HG02610 (cell line): ENCODE measurements around the gene UGT1A5.

Source experiments
- ATAC-seq: cut with Tn5 transposase; IDR thresholded peaks from one replicate; pipeline ENCODE4 v1.9.1; 2021; ENCODE audit warnings: mild to moderate bottlenecking, moderate library complexity; ENCODE audit not compliant: unreplicated experiment

Gene UGT1A5

GRCh38 chr2:233775414-233775813, 62.7 kb downstream of the UGT1A5 start:
- ATAC-seq = no peak

GRCh38 chr2:233778030-233778429, 65.3 kb downstream of the UGT1A5 start, which contains the start of gene MROH2A:
Gene MROH2A (plus strand): TSS chr2:233778330. CDS start chr2:233779359, 1,029 bp downstream.
- no peak for ATAC-seq

- no peak for ATAC-seq
Measured at GRCh38 chr2:233779722-233780121, 67.0 kb downstream of the UGT1A5 start.

- no peak for ATAC-seq
Measured at GRCh38 chr2:233780771-233781170, 68.1 kb downstream of the UGT1A5 start.

GRCh38 chr2:233789554-233789953, 76.8 kb downstream of the UGT1A5 start:
- no peak for ATAC-seq

GRCh38 chr2:233791151-233791882, 78.6 kb downstream of the UGT1A5 start:
- ATAC-seq = no peak

GRCh38 chr2:233791883-233792329, 79.2 kb downstream of the UGT1A5 start:
- ATAC-seq = no peak

- no peak for ATAC-seq
Measured at GRCh38 chr2:233792720-233793119, 80.0 kb downstream of the UGT1A5 start.

- ATAC-seq = no peak
Measured at GRCh38 chr2:233793465-233794127, 80.9 kb downstream of the UGT1A5 start.

- no peak for ATAC-seq
Measured at GRCh38 chr2:233794128-233794658, 81.5 kb downstream of the UGT1A5 start.

GRCh38 chr2:233795735-233796171, 83.0 kb downstream of the UGT1A5 start:
- ATAC-seq = no peak

- ATAC-seq = no peak
Measured at GRCh38 chr2:233796254-233796653, 83.5 kb downstream of the UGT1A5 start.

GRCh38 chr2:233798335-233799086, 85.8 kb downstream of the UGT1A5 start:
- ATAC-seq = no peak

GRCh38 chr2:233799087-233799665, 86.5 kb downstream of the UGT1A5 start:
- ATAC-seq = no peak

GRCh38 chr2:233799716-233800115, 87.0 kb downstream of the UGT1A5 start:
- ATAC-seq = no peak

- ATAC-seq = no peak
Measured at GRCh38 chr2:233800208-233800607, 87.5 kb downstream of the UGT1A5 start.

GRCh38 chr2:233801357-233802131, 88.8 kb downstream of the UGT1A5 start:
- ATAC-seq = no peak

GRCh38 chr2:233802132-233802815, 89.6 kb downstream of the UGT1A5 start:
- no peak for ATAC-seq

- ATAC-seq = no peak
Measured at GRCh38 chr2:233803292-233803911, 90.7 kb downstream of the UGT1A5 start.
